B cell (primary cell): Measurements from ENCODE around the gene SPON2.

ENCODE experiments used
- EZH2 ChIP-seq: IDR thresholded peaks from 2 replicates; pipeline ENCODE4 v1.6.1; 2012; ENCODE audit warnings: borderline replicate concordance, low read depth, mild to moderate bottlenecking, moderate library complexity, low read length; ENCODE audit not compliant: insufficient read depth, poor library complexity, severe bottlenecking
- TF ChIP-seq, protein P1 (sequence below): fragments of 200-600 bp; IDR thresholded peaks from one replicate; pipeline ENCODE4 v1.8.0; 2022; ENCODE audit warnings: antibody characterized with exemption, mild to moderate bottlenecking

DNA sequence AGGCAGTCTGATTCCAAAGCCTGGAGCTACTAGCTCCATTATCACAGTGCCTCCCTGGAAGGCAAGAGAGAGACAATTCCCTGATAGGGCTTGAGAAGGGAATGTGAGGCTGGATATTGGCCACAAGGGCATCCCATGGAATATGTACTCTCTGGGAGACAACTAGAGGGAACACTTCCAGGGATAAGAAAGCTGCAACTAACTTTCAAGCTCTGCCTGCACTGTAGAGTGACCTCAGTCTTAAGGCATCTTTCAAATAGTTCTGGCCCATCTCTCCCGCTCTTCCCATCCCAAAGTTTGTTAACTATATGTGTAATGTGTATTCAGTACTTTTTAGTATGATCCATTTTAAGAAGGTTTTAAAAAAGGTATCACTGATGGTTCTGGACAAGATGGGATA is 45.9 kb downstream of the SPON2 start:
- TF ChIP-seq, protein P1, sequence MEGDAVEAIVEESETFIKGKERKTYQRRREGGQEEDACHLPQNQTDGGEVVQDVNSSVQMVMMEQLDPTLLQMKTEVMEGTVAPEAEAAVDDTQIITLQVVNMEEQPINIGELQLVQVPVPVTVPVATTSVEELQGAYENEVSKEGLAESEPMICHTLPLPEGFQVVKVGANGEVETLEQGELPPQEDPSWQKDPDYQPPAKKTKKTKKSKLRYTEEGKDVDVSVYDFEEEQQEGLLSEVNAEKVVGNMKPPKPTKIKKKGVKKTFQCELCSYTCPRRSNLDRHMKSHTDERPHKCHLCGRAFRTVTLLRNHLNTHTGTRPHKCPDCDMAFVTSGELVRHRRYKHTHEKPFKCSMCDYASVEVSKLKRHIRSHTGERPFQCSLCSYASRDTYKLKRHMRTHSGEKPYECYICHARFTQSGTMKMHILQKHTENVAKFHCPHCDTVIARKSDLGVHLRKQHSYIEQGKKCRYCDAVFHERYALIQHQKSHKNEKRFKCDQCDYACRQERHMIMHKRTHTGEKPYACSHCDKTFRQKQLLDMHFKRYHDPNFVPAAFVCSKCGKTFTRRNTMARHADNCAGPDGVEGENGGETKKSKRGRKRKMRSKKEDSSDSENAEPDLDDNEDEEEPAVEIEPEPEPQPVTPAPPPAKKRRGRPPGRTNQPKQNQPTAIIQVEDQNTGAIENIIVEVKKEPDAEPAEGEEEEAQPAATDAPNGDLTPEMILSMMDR, result no peak
- TF ChIP-seq EZH2, result no peak
